Measurements from ENCODE around the gene CITED2. TPM values are rescaled to one million over a fixed set of nuclear protein-coding genes. Genes with fewer than 3 reads are reported as not detected.
A peak's percentile ranks its signal among the peaks of the same experiment; 100 is the strongest.

Gene CITED2
- total RNA-seq, 1 donor = 223 TPM

GRCh38 chr6:139375226-139376016, 973 bp upstream of the CITED2 start:
- DNase-seq (ENCODE audit: insufficient read length, low spot score, missing footprints) = peak; percentile 91

DNA sequence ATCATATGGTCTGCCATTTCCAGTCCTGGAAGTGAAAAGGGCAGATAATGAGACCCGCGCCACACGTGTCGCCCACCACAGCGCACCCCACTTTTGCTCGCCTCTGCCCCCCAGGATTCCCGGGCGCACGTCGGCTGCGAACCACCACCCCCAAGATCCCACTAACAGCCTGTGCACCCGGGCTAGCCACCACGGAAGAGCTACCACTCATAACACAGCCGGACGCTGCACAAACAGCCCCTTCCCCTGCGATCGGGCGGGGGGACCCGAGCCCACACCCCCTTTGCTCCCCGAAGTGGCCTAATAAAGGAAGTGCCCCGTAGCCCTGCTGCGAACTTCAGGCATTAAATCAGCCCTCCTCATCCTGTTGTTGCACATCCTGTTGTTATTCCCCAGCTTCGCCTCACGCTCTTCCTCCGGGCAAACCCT, 506 bp downstream of the CITED2 start:
- TF ChIP-seq, protein P1, sequence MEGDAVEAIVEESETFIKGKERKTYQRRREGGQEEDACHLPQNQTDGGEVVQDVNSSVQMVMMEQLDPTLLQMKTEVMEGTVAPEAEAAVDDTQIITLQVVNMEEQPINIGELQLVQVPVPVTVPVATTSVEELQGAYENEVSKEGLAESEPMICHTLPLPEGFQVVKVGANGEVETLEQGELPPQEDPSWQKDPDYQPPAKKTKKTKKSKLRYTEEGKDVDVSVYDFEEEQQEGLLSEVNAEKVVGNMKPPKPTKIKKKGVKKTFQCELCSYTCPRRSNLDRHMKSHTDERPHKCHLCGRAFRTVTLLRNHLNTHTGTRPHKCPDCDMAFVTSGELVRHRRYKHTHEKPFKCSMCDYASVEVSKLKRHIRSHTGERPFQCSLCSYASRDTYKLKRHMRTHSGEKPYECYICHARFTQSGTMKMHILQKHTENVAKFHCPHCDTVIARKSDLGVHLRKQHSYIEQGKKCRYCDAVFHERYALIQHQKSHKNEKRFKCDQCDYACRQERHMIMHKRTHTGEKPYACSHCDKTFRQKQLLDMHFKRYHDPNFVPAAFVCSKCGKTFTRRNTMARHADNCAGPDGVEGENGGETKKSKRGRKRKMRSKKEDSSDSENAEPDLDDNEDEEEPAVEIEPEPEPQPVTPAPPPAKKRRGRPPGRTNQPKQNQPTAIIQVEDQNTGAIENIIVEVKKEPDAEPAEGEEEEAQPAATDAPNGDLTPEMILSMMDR (IDR thresholded peaks at IDR 0.05; ENCODE audit: extremely low read depth, low read depth, low read length) = no peak

More at GRCh38 chr6:139375226-139376016, 973 bp upstream of the CITED2 start:
- TF ChIP-seq, protein P1 (IDR thresholded peaks at IDR 0.05; ENCODE audit: extremely low read depth, low read depth, low read length) = peak; percentile 36
- Histone ChIP-seq H4K20me1 (ENCODE audit: insufficient read depth, low read length) (peaks cover 26% of the 10 kb centered on the region), H3K27me3 (ENCODE audit: insufficient read depth, low read length) (no peaks in the 10 kb centered on the region), H3K27ac (ENCODE audit: low read depth, low read length) (peak overlapping the region; percentile 94), H3K4me2 (ENCODE audit: insufficient read depth, low read length) (peak overlapping the region; percentile 93), H2AFZ (ENCODE audit: low read length) (peak overlapping the region; percentile 89), H3K4me3 (ENCODE audit: insufficient read depth, low read length) (peak overlapping the region; percentile 94), H3K9me3 (ENCODE audit: low read depth, low read length) (no peaks in the 10 kb centered on the region), H3K36me3 (ENCODE audit: insufficient read depth, low read length) (peaks cover 29% of the 10 kb centered on the region), H3K4me1 (ENCODE audit: insufficient read depth, low read length) (peaks cover 20% of the 10 kb centered on the region), H3K79me2 (ENCODE audit: insufficient read depth, low read length) (peaks cover 44% of the 10 kb centered on the region)

GRCh38 chr6:139373154-139373927, 1.1 kb downstream of the CITED2 start:
- peaks cover 27% of the 10 kb centered on the region for H3K4me1 ChIP-seq (ENCODE audit: insufficient read depth, low read length)
- H3K9me3 ChIP-seq (ENCODE audit: low read depth, low read length) = no peaks in the 10 kb centered on the region
- peaks cover 44% of the 10 kb centered on the region for H3K79me2 ChIP-seq (ENCODE audit: insufficient read depth, low read length)
- H3K27me3 ChIP-seq (ENCODE audit: insufficient read depth, low read length) = no peaks in the 10 kb centered on the region
- H3K4me3 ChIP-seq (ENCODE audit: insufficient read depth, low read length) = peak overlapping the region; percentile 94
- peaks cover 29% of the 10 kb centered on the region for H3K36me3 ChIP-seq (ENCODE audit: insufficient read depth, low read length)
- H2AFZ ChIP-seq (ENCODE audit: low read length) = no peak overlapping the region
- H3K27ac ChIP-seq (ENCODE audit: low read depth, low read length) = peak overlapping the region; percentile 94
- peak; percentile 62 for DNase-seq (ENCODE audit: insufficient read length, low spot score, missing footprints)
- H3K4me2 ChIP-seq (ENCODE audit: insufficient read depth, low read length) = peak overlapping the region; percentile 85
- TF ChIP-seq, protein P1 (IDR thresholded peaks at IDR 0.05; ENCODE audit: extremely low read depth, low read depth, low read length) = no peak
- peaks cover 26% of the 10 kb centered on the region for H4K20me1 ChIP-seq (ENCODE audit: insufficient read depth, low read length)

More for the DNA sequence above, 506 bp downstream of the CITED2 start:
- H3K4me3 ChIP-seq (ENCODE audit: insufficient read depth, low read length) = peak overlapping the region; percentile 94
- H3K9me3 ChIP-seq (ENCODE audit: low read depth, low read length) = no peaks in the 10 kb centered on the region
- peaks cover 29% of the 10 kb centered on the region for H3K36me3 ChIP-seq (ENCODE audit: insufficient read depth, low read length)
- no peaks in the 10 kb centered on the region for H3K27me3 ChIP-seq (ENCODE audit: insufficient read depth, low read length)
- H3K79me2 ChIP-seq (ENCODE audit: insufficient read depth, low read length) = peaks cover 44% of the 10 kb centered on the region
- peak overlapping the region; percentile 94 for H3K27ac ChIP-seq (ENCODE audit: low read depth, low read length)
- peaks cover 30% of the 10 kb centered on the region for H3K4me1 ChIP-seq (ENCODE audit: insufficient read depth, low read length)
- H4K20me1 ChIP-seq (ENCODE audit: insufficient read depth, low read length) = peaks cover 26% of the 10 kb centered on the region
- peak overlapping the region; percentile 47 for H3K4me2 ChIP-seq (ENCODE audit: insufficient read depth, low read length)
- H2AFZ ChIP-seq (ENCODE audit: low read length) = no peak overlapping the region
- DNase-seq (ENCODE audit: insufficient read length, low spot score, missing footprints) = peak; percentile 73

Data from osteoblast (primary cell).